H9 (cell line): Measurements from ENCODE around the gene COL23A1. TPM values are rescaled to one million over a fixed set of nuclear protein-coding genes. Genes with fewer than 3 reads are reported as not detected.

Experiments
- DNase-seq: peaks from one replicate; pipeline ENCODE4 v3.0.0-alpha.2; 2017
- H2AFZ ChIP-seq: one replicate; pipeline ENCODE4 v1.6.1; 2013; ENCODE audit warnings: mild to moderate bottlenecking, low read length, control low read depth, moderate library complexity
- H2AK5ac ChIP-seq: 2 replicates; pipeline ENCODE4 v1.6.1; 2013; ENCODE audit warnings: low read length, control low read depth, mixed read lengths; ENCODE audit not compliant: insufficient read length
- H2BK120ac ChIP-seq: one replicate; pipeline ENCODE4 v1.6.1; 2013; ENCODE audit warnings: low read depth, mild to moderate bottlenecking, low read length, control low read depth, inconsistent platforms; ENCODE audit not compliant: poor library complexity, severe bottlenecking
- H2BK12ac ChIP-seq: 2 replicates; pipeline ENCODE4 v1.6.1; 2013; ENCODE audit warnings: low read length, control low read depth, mixed read lengths, low read depth; ENCODE audit not compliant: insufficient read length
- H2BK15ac ChIP-seq: 2 replicates; pipeline ENCODE4 v1.6.1; 2013; ENCODE audit warnings: low read depth, low read length, control low read depth
- H2BK20ac ChIP-seq: one replicate; pipeline ENCODE4 v1.6.1; 2013; ENCODE audit warnings: low read depth, mild to moderate bottlenecking, low read length, control low read depth, inconsistent platforms; ENCODE audit not compliant: poor library complexity, severe bottlenecking
- H2BK5ac ChIP-seq: 2 replicates; pipeline ENCODE4 v1.6.1; 2013; ENCODE audit warnings: low read length, control low read depth, mixed read lengths; ENCODE audit not compliant: insufficient read length
- H3K14ac ChIP-seq: 2 replicates; pipeline ENCODE4 v1.6.1; 2013; ENCODE audit warnings: low read length, control low read depth; ENCODE audit not compliant: insufficient read depth
- H3K18ac ChIP-seq: 2 replicates; pipeline ENCODE4 v1.6.1; 2013; ENCODE audit warnings: low read depth, mild to moderate bottlenecking, mixed read lengths, low read length, control low read depth; ENCODE audit not compliant: insufficient read length
- H3K23ac ChIP-seq: 2 replicates; pipeline ENCODE4 v1.6.1; 2013; ENCODE audit warnings: low read length, control low read depth, mixed read lengths, low read depth; ENCODE audit not compliant: insufficient read length
- H3K23me2 ChIP-seq: 2 replicates; pipeline ENCODE4 v1.6.1; 2013; ENCODE audit warnings: low read depth, mild to moderate bottlenecking, mixed read lengths, low read length, control low read depth; ENCODE audit not compliant: insufficient read length, poor library complexity, severe bottlenecking
- H3K27ac ChIP-seq: 2 replicates; pipeline ENCODE4 v1.5.1; 2013; ENCODE audit warnings: low read length, control low read depth, mixed read lengths, low read depth; ENCODE audit not compliant: insufficient read length
- H3K27me3 ChIP-seq: 2 replicates; pipeline ENCODE4 v1.6.1; 2013; ENCODE audit warnings: low read length, control low read depth, inconsistent platforms; ENCODE audit not compliant: insufficient read depth
- H3K4ac ChIP-seq: 2 replicates; pipeline ENCODE4 v1.6.1; 2013; ENCODE audit warnings: low read depth, mild to moderate bottlenecking, control low read depth, inconsistent platforms, low read length, moderate library complexity
- H3K4me1 ChIP-seq: 2 replicates; pipeline ENCODE4 v1.6.1; 2013; ENCODE audit warnings: low read length, control low read depth, inconsistent platforms; ENCODE audit not compliant: insufficient read depth
- H3K4me2 ChIP-seq: 2 replicates; pipeline ENCODE4 v1.6.1; 2013; ENCODE audit warnings: low read length, control low read depth, mixed read lengths; ENCODE audit not compliant: insufficient read length, insufficient read depth
- H3K56ac ChIP-seq: 2 replicates; pipeline ENCODE4 v1.6.1; 2013; ENCODE audit warnings: low read depth, mild to moderate bottlenecking, mixed read lengths, low read length, control low read depth; ENCODE audit not compliant: insufficient read length
- H3K79me1 ChIP-seq: 2 replicates; pipeline ENCODE4 v1.6.1; 2013; ENCODE audit warnings: low read depth, mild to moderate bottlenecking, moderate library complexity, low read length, control low read depth, inconsistent platforms; ENCODE audit not compliant: insufficient read depth, poor library complexity, severe bottlenecking
- H3K79me2 ChIP-seq: 2 replicates; pipeline ENCODE4 v1.6.1; 2013; ENCODE audit warnings: low read length, control low read depth, inconsistent platforms; ENCODE audit not compliant: insufficient read depth
- H3K9ac ChIP-seq: 2 replicates; pipeline ENCODE4 v1.6.1; 2013; ENCODE audit warnings: low read length, control low read depth, mixed read lengths; ENCODE audit not compliant: insufficient read length; ENCODE audit errors: extremely low read depth
- H3K9me3 ChIP-seq: one replicate; pipeline ENCODE4 v1.6.1; 2013; ENCODE audit warnings: low read depth, low read length, inconsistent platforms; ENCODE audit not compliant: control insufficient read depth
- H3T11ph ChIP-seq: one replicate; pipeline ENCODE4 v1.6.1; 2013; ENCODE audit warnings: mild to moderate bottlenecking, low read length, control low read depth, inconsistent platforms
- H4K20me1 ChIP-seq: one replicate; pipeline ENCODE4 v1.6.1; 2013; ENCODE audit not compliant: control insufficient read depth, insufficient read length, insufficient read depth
- H4K5ac ChIP-seq: 2 replicates; pipeline ENCODE4 v1.6.1; 2013; ENCODE audit warnings: low read depth, mild to moderate bottlenecking, mixed read lengths, low read length, control low read depth; ENCODE audit not compliant: insufficient read length
- H4K8ac ChIP-seq: replicated peaks from 2 replicates; pipeline ENCODE4 v1.6.1; 2013; ENCODE audit warnings: low read length, control low read depth, mixed read lengths, low read depth; ENCODE audit not compliant: insufficient read length
- H4K91ac ChIP-seq: 2 replicates; pipeline ENCODE4 v1.6.1; 2013; ENCODE audit warnings: low read depth, mild to moderate bottlenecking, moderate library complexity, mixed read lengths, low read length, control low read depth; ENCODE audit not compliant: insufficient read length
- H3K27ac Mint-ChIP-seq, 3 experiments: 2 replicates in 2 of 3; 3 replicates in 1 of 3; pipeline ENCODE4 v1.8.0; 2020 to 2021; ENCODE audit warnings: mixed read lengths in 3 of 3, mild to moderate bottlenecking in 1 of 3, moderate library complexity in 1 of 3
- H3K27me3 Mint-ChIP-seq: 2 replicates; pipeline ENCODE4 v1.8.0; 2021; ENCODE audit warnings: low read depth, mild to moderate bottlenecking, moderate library complexity, mixed read lengths
- H3K36me3 Mint-ChIP-seq, 3 experiments: 2 replicates in 2 of 3; 3 replicates in 1 of 3; pipeline ENCODE4 v1.8.0; 2020 to 2021; ENCODE audit warnings: low read depth in 3 of 3, mixed read lengths in 3 of 3; ENCODE audit not compliant: insufficient read depth in 1 of 3
- H3K4me1 Mint-ChIP-seq, 2 experiments: 2 replicates each; pipeline ENCODE4 v1.8.0; 2020; ENCODE audit warnings: mixed read lengths in 2 of 2
- H3K4me3 Mint-ChIP-seq, 2 experiments: 2 replicates in 1 of 2; 3 replicates in 1 of 2; pipeline ENCODE4 v1.8.0; 2020 to 2021; ENCODE audit warnings: mild to moderate bottlenecking in 2 of 2, mixed read lengths in 2 of 2, moderate library complexity in 1 of 2
- H3K9me3 Mint-ChIP-seq, 2 experiments: 2 replicates in 1 of 2; 3 replicates in 1 of 2; pipeline ENCODE4 v1.8.0; 2020; ENCODE audit warnings: mild to moderate bottlenecking in 2 of 2, mixed read lengths in 2 of 2, moderate library complexity in 1 of 2
- CTCF ChIP-seq: fragments of 200-600 bp; sonication (generic); conservative IDR thresholded peaks from 3 replicates; pipeline ENCODE4 v1.8.0; 2021; ENCODE audit warnings: antibody characterized with exemption, mild to moderate bottlenecking
- WGBS: extraction: QIAGEN DNeasy Blood & Tissue Kit; methylation state at CpG from one replicate; pipeline ENCODE4 v1.1.7; 2013; ENCODE audit warnings: missing lambda C conversion rate, low lambda C conversion rate, mixed read lengths; ENCODE audit not compliant: insufficient read length; ENCODE audit errors: extremely low coverage; 5-methylcytosine and 5-hydroxymethylcytosine counted together
- total RNA-seq: library from RNA; stranded (reverse); gene quantifications from 2 replicates; pipeline ENCODE4 v1.2.1, GENCODE V29; 2021

COL23A1 gene
- total RNA-seq, 1 experiment from 2014 or later = 2.6 TPM

DNA sequence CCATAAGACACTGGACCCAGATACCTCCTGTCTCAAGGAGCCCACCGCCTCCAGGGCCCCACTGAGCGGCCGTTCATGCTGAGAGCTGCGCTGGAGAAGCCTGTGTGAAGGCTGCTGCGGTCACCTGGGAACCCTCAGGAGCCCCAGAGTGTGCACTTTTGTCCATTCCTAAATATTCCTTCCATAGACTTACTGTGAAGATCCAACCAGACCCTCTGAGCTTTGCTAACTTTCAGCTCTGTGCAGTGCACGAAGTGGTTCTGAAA, 119.5 kb downstream of the COL23A1 start:
- Histone ChIP-seq H2BK12ac (no peak overlapping the region), H3K79me1 (no peaks in the 10 kb centered on the region), H3K9ac (no peak overlapping the region), H4K5ac (no peak overlapping the region), H3K27ac (no peak overlapping the region), H4K91ac (no peak overlapping the region), H3K4me1 (no peaks in the 10 kb centered on the region), H2AFZ (no peak overlapping the region), H3K23me2 (no peaks in the 10 kb centered on the region), H4K20me1 (no peaks in the 10 kb centered on the region), H3K56ac (no peak overlapping the region), H2BK20ac (no peak overlapping the region), H3K14ac (no peak overlapping the region), H2BK5ac (no peak overlapping the region), H3T11ph (no peak overlapping the region), H3K79me2 (no peaks in the 10 kb centered on the region), H3K4me2 (no peak overlapping the region), H3K23ac (no peak overlapping the region), H3K27me3 (no peaks in the 10 kb centered on the region), H2AK5ac (no peak overlapping the region), H4K8ac (no peak overlapping the region), H2BK120ac (no peak overlapping the region), H2BK15ac (no peak overlapping the region), H3K18ac (no peak overlapping the region), H3K9me3 (no peaks in the 10 kb centered on the region), H3K4ac (no peak overlapping the region)
- Mint-ChIP-seq H3K27ac (no peak overlapping the region; a peak in 1 of 7 replicates), H3K27me3 (no peaks in the 10 kb centered on the region), H3K9me3 (peaks cover 0 to 3% of the 10 kb centered on the region in 2 experiments; a peak in 2 of 5 replicates), H3K4me3 (no peak overlapping the region), H3K4me1 (peaks cover 7 to 35% of the 10 kb centered on the region in 2 experiments), H3K36me3 (peaks cover 0 to 8% (median 2%) of the 10 kb centered on the region in 3 experiments; a peak in 4 of 7 replicates)
- DNase-seq = no peak
- no peak for TF ChIP-seq CTCF
- WGBS = no CpG with 5 or more reads among the region's 6 CpGs
